HG03108 (cell line): ENCODE results near the gene RNF44.

Experiments
- ATAC-seq: cut with Tn5 transposase; IDR thresholded peaks from one replicate; pipeline ENCODE4 v1.9.1; 2021; ENCODE audit warnings: moderate library complexity; ENCODE audit not compliant: unreplicated experiment

Gene RNF44

GRCh38 chr5:176536902-176537553 lies at the start of gene RNF44:
Gene RNF44, minus strand, starts transcription at chr5:176537402. Its CDS starts 4,930 bp downstream, at chr5:176532472.
- peak; percentile 57 for ATAC-seq

GRCh38 chr5:176583076-176583475 lies 45.9 kb upstream of the RNF44 start:
- ATAC-seq = no peak

- no peak for ATAC-seq
Observed at GRCh38 chr5:176581361-176581760, 44.2 kb upstream of the RNF44 start.

- ATAC-seq = no peak
Observed at GRCh38 chr5:176579323-176579722, 42.1 kb upstream of the RNF44 start.

- no peak for ATAC-seq
Observed at GRCh38 chr5:176578391-176578808, 41.2 kb upstream of the RNF44 start.

GRCh38 chr5:176577312-176578176 lies 40.3 kb upstream of the RNF44 start:
- ATAC-seq = no peak

GRCh38 chr5:176575488-176576422 lies 38.6 kb upstream of the RNF44 start:
- ATAC-seq = no peak

- no peak for ATAC-seq
Observed at GRCh38 chr5:176575066-176575465, 37.9 kb upstream of the RNF44 start.

GRCh38 chr5:176574297-176574591 lies 37.0 kb upstream of the RNF44 start:
- ATAC-seq = no peak

- no peak for ATAC-seq
Observed at GRCh38 chr5:176573564-176574296, 36.5 kb upstream of the RNF44 start.

GRCh38 chr5:176570044-176570443 lies 32.8 kb upstream of the RNF44 start:
- ATAC-seq = no peak

GRCh38 chr5:176568657-176569056 lies 31.5 kb upstream of the RNF44 start:
- ATAC-seq = no peak

- no peak for ATAC-seq
Observed at GRCh38 chr5:176565760-176566288, 28.6 kb upstream of the RNF44 start.

- no peak for ATAC-seq
Observed at GRCh38 chr5:176564002-176564401, 26.8 kb upstream of the RNF44 start.

GRCh38 chr5:176562189-176562588 lies 25.0 kb upstream of the RNF44 start:
- ATAC-seq = no peak

GRCh38 chr5:176561259-176561658 lies 24.1 kb upstream of the RNF44 start:
- no peak for ATAC-seq

GRCh38 chr5:176560364-176560763 lies 23.2 kb upstream of the RNF44 start:
- no peak for ATAC-seq

- no peak for ATAC-seq
Observed at GRCh38 chr5:176559683-176560082, 22.5 kb upstream of the RNF44 start.

GRCh38 chr5:176557846-176558245 lies 20.6 kb upstream of the RNF44 start:
- ATAC-seq = no peak
